Daoy (cell line): Measurements from ENCODE around the gene PDE5A. TPM values are rescaled to one million over a fixed set of nuclear protein-coding genes. Genes with fewer than 3 reads are reported as not detected.
"Not testable (repeated sequence)": the region's sequence is repeated elsewhere in the genome, so short reads cannot be mapped to it uniquely, and the experiment has no call there.

Source experiments
- DNase-seq: peaks from one replicate; pipeline ENCODE4 v3.0.0-alpha.2; 2015; ENCODE audit warnings: low read depth
- total RNA-seq: library from RNA; depleted of rRNA; stranded (reverse); fragments of >200 nt; shearing (Covaris generic); gene quantifications from 2 replicates; pipeline ENCODE4 v1.2.3, GENCODE V29; 2014

Gene PDE5A
- total RNA-seq, 1 experiment from 2014 or later: 8.3 TPM

GRCh38 chr4:119470737-119471063 is 157.9 kb downstream of the PDE5A start:
- DNase-seq: not testable (repeated sequence)

DNA sequence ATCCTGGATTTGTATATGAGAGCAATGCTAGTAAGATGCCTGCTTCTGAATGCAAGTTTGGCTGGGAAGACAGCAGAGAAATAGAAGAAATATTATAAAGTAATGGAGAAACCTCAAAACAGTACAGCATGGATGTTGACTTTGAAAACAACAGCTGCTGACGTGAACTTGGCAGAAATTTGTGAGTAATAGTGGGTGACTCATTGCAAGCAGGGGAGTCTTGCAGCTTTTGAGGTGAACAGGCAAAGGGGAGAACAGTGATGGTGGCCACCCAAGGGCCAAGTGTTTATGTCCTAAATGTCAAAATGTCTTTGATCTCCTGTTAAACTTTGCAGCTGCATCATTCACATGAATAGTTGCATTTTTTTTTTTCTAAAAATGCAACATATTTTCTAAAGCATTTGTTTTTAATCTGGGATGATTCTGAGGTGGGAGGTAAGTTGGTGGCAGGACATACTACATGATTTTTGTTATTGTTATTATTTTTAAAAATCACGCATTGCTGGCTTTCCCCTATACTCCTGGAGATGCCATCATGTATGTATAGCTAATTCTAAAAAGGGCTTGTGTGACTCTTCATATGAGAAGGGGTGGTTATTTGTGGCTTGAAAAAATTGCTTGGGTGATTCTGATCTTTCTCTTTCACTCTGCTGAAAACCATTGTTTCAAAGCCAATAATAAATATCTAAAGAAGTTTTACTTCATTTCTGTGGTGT is 158.4 kb downstream of the PDE5A start:
- peak; percentile 20 for DNase-seq

DNA sequence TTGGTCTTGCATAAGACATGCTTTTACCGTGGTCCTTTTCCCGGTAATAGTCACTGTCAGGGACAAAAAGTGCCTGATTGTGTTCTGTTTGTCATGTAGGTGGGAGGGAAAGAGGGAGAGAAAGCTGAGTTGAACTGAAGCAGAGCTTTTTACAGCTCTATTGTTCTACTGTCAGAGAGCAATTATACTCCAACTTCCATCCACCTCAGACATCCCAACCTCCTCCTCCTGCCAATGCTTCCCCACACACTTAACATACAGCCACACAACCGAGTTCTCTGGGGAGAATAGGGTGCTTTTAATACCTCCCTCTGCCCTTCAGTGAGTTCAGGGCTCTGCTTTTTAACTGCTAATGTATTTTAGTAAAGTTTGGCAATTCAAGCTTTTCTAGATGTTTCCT is 159.6 kb downstream of the PDE5A start:
- not testable (repeated sequence) for DNase-seq

DNA sequence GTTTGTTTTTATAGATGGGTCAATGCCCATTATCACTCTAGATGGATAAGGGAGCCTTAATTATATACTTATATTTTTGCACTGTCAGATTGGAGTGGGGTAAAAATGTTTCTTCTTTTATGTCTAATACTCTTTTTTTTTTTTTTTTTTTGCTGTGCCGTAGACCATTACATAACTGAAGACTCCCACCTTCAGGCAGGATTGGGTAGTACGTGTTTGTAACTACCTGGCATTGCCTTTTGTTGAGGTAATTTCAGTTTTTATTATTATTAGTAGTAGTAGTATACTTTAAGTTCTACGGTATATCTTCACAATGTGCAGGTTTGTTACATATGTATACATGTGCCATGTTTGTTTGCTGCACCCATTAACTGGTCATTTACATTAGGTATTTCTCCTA is 165.9 kb downstream of the PDE5A start:
- DNase-seq: not testable (repeated sequence)

- DNase-seq: not testable (repeated sequence)
Measured at GRCh38 chr4:119455734-119456133, 172.9 kb downstream of the PDE5A start.

DNA sequence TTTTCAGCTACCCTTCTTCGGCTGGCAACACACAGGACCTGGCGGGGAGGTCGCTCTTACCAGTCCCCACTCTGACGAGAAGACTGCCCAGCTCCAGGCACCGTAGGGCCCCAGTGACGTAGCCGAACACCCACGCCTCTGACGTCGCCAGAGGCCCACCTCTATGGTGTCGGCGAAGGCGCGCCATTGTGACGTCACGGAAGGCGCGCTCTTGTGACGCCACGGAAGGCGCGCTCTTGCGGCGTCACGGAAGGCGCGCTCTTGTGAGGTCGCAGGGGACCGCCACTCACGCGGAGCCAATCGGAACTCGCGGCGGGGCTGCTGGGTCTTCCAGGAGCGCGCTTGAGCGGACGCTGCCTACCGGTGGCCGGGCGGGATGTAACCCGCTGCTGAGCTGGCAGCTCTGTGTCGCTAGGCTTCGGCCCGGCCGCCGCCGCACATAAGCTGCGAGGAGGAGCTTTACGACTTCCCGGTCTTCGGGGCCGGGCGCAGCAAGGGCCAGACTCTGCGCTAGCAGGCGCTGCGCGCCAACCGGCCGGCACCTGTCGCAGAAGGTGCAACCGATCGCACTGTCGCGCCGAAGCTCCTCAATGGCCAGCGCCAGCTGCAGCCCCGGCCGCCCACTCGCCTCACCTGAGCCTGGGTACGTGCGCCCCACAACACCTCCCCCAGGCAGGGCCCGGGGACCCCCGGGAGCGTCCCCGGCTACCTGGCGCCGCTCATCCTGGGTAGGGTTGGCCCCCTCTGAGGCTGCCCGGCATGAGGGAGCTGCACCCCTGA is 173.9 kb downstream of the PDE5A start:
- DNase-seq: peak; percentile 92

DNA sequence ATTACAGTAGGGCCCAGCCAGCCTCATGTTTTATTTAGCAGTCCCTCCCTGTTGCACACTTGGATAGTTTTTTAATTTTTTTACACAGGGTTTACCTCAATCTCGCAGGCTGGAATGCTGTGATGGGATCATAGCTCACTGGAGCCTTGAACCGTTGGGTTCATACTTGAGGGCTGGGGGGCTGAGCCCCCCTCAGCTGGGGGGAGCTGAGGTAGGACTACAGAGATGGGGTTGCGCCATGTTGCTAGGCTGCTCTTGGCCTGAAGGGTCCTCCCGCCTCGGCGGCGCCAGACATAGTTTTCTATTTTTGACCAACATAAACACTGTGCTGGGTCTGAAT is 174.5 kb downstream of the PDE5A start:
- DNase-seq: not testable (repeated sequence)

GRCh38 chr4:119453286-119453685 is 175.3 kb downstream of the PDE5A start:
- DNase-seq: not testable (repeated sequence)

- DNase-seq: not testable (repeated sequence)
Measured at GRCh38 chr4:119449851-119450250, 178.8 kb downstream of the PDE5A start.
